Measurements from ENCODE around the gene CTIF. TPM values are rescaled to one million over a fixed set of nuclear protein-coding genes. Genes with fewer than 3 reads are reported as not detected.

The CTIF gene
- total RNA-seq, 1 donor from 2014 or later, result 54.8 TPM

GRCh38 chr18:48766026-48766425 lies 227.2 kb downstream of the CTIF start:
- ATAC-seq (no peak), DNase-seq (no peak)
- Histone ChIP-seq H3K36me3 (peaks cover 32% of the 10 kb centered on the region), H3K27me3 (ENCODE audit: low read depth) (no peaks in the 10 kb centered on the region), H3K27ac (no peak overlapping the region), H3K4me3 (no peak overlapping the region), H3K4me1 (peaks cover 20% of the 10 kb centered on the region), H3K9me3 (no peaks in the 10 kb centered on the region)
- intact Hi-C loops (cut with DNase I), result no loop called here
- TF ChIP-seq, protein P1, sequence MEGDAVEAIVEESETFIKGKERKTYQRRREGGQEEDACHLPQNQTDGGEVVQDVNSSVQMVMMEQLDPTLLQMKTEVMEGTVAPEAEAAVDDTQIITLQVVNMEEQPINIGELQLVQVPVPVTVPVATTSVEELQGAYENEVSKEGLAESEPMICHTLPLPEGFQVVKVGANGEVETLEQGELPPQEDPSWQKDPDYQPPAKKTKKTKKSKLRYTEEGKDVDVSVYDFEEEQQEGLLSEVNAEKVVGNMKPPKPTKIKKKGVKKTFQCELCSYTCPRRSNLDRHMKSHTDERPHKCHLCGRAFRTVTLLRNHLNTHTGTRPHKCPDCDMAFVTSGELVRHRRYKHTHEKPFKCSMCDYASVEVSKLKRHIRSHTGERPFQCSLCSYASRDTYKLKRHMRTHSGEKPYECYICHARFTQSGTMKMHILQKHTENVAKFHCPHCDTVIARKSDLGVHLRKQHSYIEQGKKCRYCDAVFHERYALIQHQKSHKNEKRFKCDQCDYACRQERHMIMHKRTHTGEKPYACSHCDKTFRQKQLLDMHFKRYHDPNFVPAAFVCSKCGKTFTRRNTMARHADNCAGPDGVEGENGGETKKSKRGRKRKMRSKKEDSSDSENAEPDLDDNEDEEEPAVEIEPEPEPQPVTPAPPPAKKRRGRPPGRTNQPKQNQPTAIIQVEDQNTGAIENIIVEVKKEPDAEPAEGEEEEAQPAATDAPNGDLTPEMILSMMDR (IDR thresholded peaks at IDR 0.05), result no peak

GRCh38 chr18:48766487-48766886 lies 227.7 kb downstream of the CTIF start:
- no peaks in the 10 kb centered on the region for H3K27me3 ChIP-seq (ENCODE audit: low read depth)
- intact Hi-C loops (cut with DNase I), result no loop called here
- peaks cover 20% of the 10 kb centered on the region for H3K4me1 ChIP-seq
- peak overlapping the region; percentile 9 for H3K27ac ChIP-seq
- peaks cover 27% of the 10 kb centered on the region for H3K36me3 ChIP-seq
- ATAC-seq (no peak), DNase-seq (peak; percentile 26)
- H3K9me3 ChIP-seq, result no peaks in the 10 kb centered on the region
- TF ChIP-seq, protein P1 (IDR thresholded peaks at IDR 0.05), result no peak
- H3K4me3 ChIP-seq, result no peak overlapping the region

DNA sequence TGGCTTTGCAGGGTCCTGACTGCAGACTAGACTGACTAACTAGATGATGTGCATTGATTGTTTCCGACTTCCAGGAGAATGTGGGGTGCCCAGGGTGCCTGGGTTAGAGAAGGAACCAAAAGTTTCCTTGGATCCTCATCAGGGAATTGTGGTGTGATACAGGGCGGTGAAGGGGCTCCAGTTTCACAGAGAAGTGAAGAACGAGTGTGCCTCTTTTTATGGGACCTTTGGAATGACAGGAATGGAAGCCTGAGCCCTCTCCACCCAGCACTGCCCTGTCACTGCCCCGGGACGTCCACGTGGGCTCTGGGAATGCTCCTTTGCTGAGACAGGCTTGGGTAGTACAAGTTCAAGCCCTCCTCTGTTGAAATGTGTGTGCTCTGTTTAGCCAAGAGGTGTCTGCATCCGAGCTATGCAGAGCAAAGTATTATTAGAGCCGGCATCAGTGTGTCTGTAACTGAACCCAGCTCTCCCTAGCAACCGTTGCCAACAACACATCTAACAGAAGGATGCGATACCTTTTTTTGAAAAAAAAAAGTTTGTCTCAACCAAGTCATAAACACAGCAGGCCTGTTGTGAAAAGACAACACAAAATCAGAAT lies 228.4 kb downstream of the CTIF start:
- Histone ChIP-seq H3K4me3 (no peak overlapping the region), H3K27ac (peak overlapping the region; percentile 9), H3K4me1 (peaks cover 19% of the 10 kb centered on the region), H3K9me3 (no peaks in the 10 kb centered on the region), H3K27me3 (ENCODE audit: low read depth) (no peaks in the 10 kb centered on the region), H3K36me3 (peaks cover 20% of the 10 kb centered on the region)
- intact Hi-C loops (cut with DNase I), result no loop called here
- TF ChIP-seq, protein P1 (IDR thresholded peaks at IDR 0.05), result no peak
- DNase-seq (peak; percentile 42), ATAC-seq (peak; percentile 61 to 76)

DNA sequence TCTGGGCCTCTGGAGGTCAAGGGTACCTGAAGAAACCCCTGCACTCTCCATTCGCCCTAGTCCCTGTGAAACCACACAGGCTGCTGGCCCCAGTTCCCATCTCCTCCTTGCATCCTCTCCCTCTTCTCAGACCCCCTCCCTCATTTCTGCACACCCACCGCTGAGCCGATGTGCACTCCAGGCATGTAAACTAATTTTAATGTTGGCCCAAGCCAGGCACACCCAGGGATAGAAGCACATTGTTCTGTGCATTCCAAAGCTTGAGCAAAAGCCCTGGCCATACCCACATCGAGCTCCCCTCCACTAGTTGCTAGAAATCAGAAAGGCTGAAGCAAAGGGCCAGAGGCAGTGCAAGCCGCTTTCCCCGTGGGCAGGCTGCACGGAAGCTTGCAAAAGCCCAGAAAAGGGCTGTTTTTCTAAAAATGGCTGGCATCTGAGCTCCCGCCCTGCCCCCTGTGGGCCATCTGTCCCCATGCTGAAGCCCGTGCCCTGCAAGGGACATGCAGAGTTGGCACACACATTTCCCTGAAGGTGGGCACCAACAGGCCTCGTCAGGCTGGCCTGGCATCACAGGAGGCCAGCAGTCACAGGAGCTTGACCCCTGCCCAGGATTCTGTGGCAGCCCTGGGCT lies 230.3 kb downstream of the CTIF start:
- TF ChIP-seq, protein P1 (IDR thresholded peaks at IDR 0.05), result no peak
- peaks cover 10% of the 10 kb centered on the region for H3K36me3 ChIP-seq
- H3K9me3 ChIP-seq, result no peaks in the 10 kb centered on the region
- H3K4me1 ChIP-seq, result peaks cover 9% of the 10 kb centered on the region
- DNase-seq, result no peak
- intact Hi-C loops (cut with DNase I), result no loop called here
- H3K27me3 ChIP-seq (ENCODE audit: low read depth), result no peaks in the 10 kb centered on the region
- H3K27ac ChIP-seq, result no peak overlapping the region
- no peak for ATAC-seq
- H3K4me3 ChIP-seq, result no peak overlapping the region

DNA sequence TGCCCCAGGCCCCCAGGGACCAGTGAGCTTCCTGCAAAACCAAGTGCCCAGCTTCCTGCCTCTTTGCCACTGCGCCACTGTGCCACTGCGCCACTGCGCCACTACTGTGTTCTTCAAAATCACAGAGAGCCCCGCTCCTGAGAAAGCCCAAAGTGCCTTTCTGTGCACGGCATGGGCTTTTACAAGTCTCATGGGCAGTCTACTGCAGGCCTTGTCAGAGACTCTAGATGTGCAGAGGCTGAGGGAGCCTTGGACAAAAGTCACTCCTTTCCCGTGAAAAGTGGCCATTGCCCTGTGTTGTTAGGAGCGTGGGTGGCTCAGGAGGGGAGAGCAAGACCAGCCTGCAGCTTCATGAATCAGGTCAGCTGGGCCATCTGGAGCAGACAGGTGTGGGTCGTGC lies 231.4 kb downstream of the CTIF start:
- no peaks in the 10 kb centered on the region for H3K27me3 ChIP-seq (ENCODE audit: low read depth)
- H3K27ac ChIP-seq, result no peak overlapping the region
- DNase-seq (peak; percentile 30), ATAC-seq (no peak)
- H3K4me1 ChIP-seq, result no peaks in the 10 kb centered on the region
- intact Hi-C loops (cut with DNase I), result no loop called here
- H3K9me3 ChIP-seq, result no peaks in the 10 kb centered on the region
- H3K36me3 ChIP-seq, result peaks cover 9% of the 10 kb centered on the region
- TF ChIP-seq, protein P1 (IDR thresholded peaks at IDR 0.05), result no peak
- H3K4me3 ChIP-seq, result no peak overlapping the region
